HTR-8/SVneo (cell line): ENCODE data around the gene CPLX4.
A peak's percentile ranks its signal among the peaks of the same experiment; 100 is the strongest.
"Not testable (repeated sequence)": the region's sequence is repeated elsewhere in the genome, so short reads cannot be mapped to it uniquely, and the experiment has no call there.

Experiments used
- DNase-seq: peaks from one replicate; pipeline ENCODE4 v3.0.0; 2011; ENCODE audit warnings: low spot score, mixed read lengths; ENCODE audit not compliant: insufficient read length
- FAIRE-seq: peaks from 2 replicates; lab custom pipeline; 2011; peaks lifted over from hg19 to GRCh38; lab: Jason Lieb, UNC

Gene CPLX4

GRCh38 chr18:59272221-59272888 lies 46.1 kb downstream of the CPLX4 start:
- DNase-seq (no peak), FAIRE-seq (no peak)

DNA sequence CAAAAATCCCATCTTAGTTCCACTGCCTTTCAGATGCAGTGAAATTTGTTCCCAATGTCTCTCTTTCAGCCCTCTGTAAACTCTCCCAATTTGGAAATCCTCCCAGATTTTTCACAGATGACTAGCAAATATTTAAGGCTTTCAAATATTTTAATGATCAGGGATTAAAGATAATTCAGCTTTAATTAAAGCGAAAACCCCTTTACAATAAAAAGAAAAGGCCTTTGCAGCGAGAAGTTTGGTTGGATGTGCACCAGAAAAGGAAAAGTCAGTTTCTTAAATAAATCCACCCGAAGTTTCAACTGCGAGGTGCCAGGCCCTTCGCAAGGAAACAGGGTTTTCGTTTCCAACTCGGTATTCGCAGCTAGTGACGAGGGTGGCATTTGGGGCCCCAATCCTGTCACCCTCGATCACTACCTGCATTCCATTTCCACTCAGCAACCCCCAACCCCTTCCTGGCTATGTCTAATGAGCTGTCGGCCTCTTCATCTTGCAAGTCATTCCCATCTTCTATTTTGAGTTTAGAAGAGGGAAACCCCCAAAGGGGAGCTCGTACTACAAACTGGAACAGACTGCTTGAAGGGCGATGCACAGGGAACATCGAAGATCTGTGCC lies 46.7 kb downstream of the CPLX4 start:
- no peak for DNase-seq
- FAIRE-seq, result no peak

- FAIRE-seq (no peak), DNase-seq (no peak)
Measured at GRCh38 chr18:59270689-59271257, 47.7 kb downstream of the CPLX4 start.

DNA sequence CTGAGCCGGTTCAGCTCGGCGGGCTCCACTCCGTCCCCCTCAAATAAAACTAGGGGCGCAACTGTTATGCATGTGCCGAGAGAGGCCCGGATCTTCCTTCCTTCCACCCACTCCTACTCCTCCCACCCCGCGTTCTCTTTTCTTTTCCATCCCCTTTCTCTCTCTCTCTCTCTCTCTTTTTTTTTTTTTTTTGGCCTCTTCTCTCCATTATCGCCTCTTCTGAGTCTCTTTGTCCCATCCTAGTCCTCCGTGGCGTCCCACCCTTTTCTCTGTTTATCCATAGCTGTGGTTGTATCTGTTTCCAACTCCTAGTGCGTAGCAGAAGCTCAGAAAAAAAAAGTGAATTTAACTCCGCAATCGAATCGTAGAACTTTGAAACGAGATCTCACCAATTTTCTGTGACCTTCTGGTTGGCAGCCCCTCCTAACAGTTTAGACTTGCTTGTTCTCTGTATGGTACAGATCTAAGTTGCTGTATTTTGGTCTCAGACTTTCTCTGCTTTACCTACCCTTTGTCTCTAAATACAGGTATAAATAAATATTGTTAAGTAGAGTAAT lies 48.8 kb downstream of the CPLX4 start:
- DNase-seq (no peak), FAIRE-seq (no peak)

- no peak for FAIRE-seq
- DNase-seq, result no peak
Measured at GRCh38 chr18:59268721-59269562, 49.5 kb downstream of the CPLX4 start.

DNA sequence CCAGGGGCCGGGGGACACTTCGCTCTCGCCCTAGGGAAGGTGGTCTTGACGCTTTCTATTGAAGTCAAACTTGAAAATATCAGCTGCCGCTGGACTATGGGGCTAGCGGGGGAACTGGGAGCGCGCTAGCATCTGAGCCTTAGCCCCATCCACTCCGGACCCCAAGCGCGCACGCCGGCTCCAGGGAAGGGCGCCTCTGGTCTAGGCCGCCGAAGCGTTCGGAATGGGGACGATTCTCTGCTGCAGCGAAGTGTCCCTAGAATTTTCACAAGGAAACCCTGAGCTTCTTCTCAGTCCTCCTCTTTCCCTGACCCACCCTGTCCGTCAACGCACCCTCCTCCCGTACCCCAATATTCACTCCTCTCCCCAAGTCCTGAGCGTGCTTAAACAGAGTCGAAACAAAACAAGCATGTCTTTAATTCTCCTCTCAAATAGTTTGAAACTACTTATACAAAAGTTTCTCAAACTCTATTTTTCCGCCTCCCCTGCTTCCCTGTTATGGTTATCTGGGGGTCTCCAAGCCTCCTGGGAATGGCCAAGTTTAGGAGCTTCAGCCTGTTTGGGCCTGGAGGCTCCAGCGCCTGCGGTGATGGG lies 50.2 kb downstream of the CPLX4 start:
- DNase-seq (no peak), FAIRE-seq (no peak)

DNA sequence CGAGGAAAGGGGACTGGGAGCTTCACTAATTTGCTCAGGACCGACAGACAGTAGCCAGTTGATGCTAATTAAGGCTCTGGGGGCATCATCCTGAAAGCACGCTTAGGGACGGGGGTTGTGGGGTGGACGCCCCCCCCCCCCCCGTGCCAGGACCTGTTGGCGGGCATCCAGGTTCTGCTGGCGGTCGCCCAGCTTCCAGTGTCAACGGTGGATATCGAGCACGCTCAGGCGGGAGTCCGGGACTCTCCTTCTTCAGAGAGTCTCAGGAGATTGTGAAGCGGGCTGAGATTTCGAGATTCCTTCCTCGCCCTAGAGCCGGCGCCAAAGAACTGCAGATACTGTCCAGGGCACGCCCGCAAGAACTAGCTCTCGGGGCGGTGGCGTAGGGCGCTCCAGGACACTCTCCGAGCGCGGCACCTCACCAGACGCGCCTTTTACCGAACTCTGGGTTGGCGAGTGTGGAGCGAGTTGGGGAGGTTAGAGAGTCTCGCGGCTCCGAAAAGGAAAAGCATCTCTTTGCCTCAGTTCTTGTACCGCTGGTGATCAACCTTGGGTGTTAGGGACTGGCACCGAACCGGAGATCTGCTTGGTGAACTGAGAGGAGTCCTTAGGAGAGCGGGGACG lies 50.8 kb downstream of the CPLX4 start:
- no peak for FAIRE-seq
- DNase-seq, result no peak

DNA sequence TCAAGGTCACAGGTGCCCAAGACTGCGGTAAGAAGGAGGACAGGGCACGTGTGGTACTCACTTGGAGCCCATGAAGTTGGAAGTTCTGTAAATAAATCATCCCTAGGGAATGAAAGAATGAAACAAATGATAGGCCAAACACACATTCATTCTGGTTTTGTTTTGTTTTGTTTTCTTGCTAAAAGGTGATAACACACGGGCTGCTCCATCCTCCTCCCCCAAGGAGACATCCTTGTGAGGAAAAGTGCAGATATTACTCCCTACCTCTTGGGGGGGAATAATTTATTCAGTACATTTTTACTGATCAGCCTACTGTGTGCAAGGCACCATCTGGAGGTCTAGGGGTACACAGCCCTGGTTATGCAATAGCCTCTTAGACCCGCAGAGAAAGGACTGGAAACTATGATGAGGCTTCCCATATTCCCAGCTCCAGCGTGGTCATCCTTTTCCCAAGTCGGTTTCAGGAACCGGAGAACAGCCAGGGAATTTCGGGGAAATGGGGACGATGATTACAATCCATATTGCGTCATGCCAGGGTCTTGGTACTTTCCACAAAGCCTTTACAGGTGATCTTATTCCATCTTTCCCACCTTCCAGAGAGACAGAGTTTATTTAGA lies 51.5 kb downstream of the CPLX4 start:
- no peak for FAIRE-seq
- no peak for DNase-seq

GRCh38 chr18:59266459-59266858 lies 52.0 kb downstream of the CPLX4 start:
- FAIRE-seq, result no peak
- no peak for DNase-seq

DNA sequence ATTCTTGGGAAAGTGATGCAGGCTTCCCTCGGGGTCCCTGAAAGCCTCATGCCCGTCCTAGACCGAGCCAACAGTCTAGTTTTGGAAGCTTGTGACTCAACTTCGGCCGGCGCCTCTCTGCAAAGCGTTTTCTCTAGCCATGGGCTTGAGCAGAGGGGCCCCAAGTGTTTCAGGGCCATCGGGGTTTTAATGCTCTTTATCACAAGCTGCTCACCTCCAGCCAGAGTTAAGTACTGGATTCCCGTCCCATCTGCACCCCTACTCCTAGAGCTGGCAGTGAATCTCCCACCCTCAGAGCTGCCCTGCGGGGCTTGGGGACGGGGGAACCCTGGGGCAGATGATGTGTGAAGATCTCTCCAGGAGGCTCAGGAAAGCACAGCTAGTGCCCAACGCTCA lies 52.5 kb downstream of the CPLX4 start:
- FAIRE-seq, result no peak
- DNase-seq, result no peak

GRCh38 chr18:59265246-59265973 lies 53.0 kb downstream of the CPLX4 start:
- DNase-seq (no peak), FAIRE-seq (no peak)

DNA sequence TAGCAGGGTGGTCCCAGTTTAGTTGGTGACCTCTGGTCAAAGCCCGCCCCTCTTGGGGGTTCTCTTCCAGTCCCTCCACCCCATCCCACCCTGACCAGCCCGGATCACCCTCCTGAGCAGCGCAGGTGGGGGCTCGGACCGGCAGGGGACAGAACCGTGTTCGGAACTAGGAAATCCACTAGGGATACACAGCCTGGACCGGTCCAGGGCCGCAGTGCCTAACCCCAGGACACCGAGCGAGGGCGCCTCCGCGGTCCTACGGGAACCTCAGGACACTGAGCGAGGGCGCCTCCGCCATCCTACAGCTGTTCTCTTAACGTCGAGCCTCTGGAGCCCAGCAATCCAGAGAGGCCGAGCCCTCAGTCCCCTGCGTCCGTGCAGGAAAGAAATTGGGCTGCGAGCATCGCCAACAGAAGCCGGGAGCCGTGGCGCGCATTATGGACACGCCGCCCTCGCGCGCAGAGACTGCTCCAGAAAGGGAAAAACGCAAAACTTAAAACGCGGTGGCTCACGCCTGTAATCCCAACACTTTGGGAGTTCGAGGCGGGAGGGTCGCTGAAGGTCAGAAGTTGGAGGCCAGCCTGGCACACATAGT lies 53.7 kb downstream of the CPLX4 start:
- no peak for FAIRE-seq
- no peak for DNase-seq

DNA sequence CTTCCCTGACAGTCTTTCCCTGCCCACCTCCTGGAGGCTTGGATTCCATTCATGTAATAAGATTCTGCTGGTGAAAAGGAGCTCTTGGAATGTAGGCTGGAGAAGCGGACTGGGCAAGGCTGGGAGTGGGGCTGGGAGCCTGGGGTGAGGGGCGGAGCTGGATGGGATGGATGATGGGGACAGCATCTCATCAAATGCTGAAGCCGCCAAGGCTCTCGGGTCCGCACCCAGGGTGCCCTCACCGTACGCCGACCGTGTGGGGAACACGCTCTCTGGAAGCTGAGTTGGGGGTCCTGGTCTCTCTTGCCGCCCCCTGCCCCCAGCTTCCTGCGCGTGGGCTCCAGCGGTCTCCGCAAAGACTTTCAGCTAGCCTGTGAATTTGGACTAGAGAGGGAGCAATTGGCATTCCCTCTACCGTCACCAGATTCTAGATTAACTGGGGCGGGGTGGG lies 54.3 kb downstream of the CPLX4 start:
- no peak for FAIRE-seq
- DNase-seq, result no peak

- no peak for DNase-seq
- FAIRE-seq, result no peak
Measured at GRCh38 chr18:59263661-59264060, 54.8 kb downstream of the CPLX4 start.

GRCh38 chr18:59262243-59262642 lies 56.2 kb downstream of the CPLX4 start:
- FAIRE-seq, DNase-seq: not testable (repeated sequence)

DNA sequence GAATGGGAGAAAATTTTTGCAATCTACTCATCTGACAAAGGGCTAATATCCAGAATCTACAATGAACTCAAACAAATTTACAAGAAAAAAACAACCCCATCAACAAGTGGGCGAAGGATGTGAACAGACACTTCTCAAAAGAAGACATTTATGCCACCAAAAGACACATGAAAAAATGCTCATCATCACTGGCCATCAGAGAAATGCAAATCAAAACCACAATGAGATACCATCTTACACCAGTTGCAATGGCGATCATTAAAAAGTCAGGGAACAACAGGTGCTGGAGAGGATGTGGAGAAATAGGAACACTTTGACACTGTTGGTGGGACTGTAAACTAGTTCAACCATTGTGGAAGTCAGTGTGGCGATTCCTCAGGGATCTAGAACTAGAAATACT lies 56.6 kb downstream of the CPLX4 start:
- FAIRE-seq, result not testable (repeated sequence)

GRCh38 chr18:59255491-59255890 lies 63.0 kb downstream of the CPLX4 start:
- not testable (repeated sequence) for FAIRE-seq, DNase-seq

More for the DNA sequence above, 56.6 kb downstream of the CPLX4 start:
- not testable (repeated sequence) for DNase-seq

GRCh38 chr18:59249199-59249774 lies 69.2 kb downstream of the CPLX4 start:
- DNase-seq (peak; percentile 69), FAIRE-seq (no peak)
